GM15510 (cell line): ENCODE data around the gene GNAI1.

ENCODE experiments used
- POLR2A ChIP-seq: IDR thresholded peaks from 3 replicates; pipeline ENCODE4 v1.6.1; 2011; ENCODE audit warnings: borderline replicate concordance; ENCODE audit not compliant: insufficient read length; ENCODE audit errors: extremely low read depth

Gene GNAI1

DNA sequence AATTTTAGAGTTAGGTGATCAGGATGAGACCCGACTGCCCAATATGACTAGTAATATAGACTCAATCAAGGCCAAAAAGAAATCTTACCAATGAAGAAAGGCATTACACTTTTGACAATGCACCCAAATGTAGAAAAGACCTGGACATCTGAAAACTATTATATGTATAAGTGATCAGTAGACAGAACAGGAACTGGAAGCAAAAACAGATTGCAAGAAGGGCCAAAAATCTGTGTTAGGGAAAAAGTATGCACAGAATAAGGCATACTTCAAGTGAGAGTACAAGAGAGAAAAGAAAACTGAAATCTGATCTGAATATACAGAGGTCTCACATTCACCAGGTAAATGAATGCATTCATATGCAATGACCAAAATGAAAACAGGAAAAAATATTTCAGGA lies 107.0 kb downstream of the GNAI1 start:
- TF ChIP-seq POLR2A, result no peak

DNA sequence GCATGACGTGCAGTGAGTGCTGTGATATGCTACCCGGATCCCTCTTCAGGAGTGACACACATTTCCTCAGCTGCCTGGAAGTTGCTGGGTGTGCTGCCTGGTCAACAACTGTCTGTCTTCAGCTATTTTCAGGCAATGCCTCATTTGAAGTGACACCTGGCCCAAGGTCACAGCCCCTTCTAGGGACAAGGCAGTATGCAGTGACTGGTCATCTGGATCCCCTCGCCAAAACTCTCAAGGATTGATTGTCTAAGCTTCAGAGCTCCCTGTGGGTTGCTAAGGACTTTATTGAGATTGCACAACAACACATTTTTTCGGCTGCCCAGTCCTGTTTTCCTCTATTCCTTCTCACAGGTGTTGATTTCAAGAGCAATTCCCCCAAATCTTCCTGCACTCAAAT lies 108.8 kb downstream of the GNAI1 start:
- no peak for TF ChIP-seq POLR2A

DNA sequence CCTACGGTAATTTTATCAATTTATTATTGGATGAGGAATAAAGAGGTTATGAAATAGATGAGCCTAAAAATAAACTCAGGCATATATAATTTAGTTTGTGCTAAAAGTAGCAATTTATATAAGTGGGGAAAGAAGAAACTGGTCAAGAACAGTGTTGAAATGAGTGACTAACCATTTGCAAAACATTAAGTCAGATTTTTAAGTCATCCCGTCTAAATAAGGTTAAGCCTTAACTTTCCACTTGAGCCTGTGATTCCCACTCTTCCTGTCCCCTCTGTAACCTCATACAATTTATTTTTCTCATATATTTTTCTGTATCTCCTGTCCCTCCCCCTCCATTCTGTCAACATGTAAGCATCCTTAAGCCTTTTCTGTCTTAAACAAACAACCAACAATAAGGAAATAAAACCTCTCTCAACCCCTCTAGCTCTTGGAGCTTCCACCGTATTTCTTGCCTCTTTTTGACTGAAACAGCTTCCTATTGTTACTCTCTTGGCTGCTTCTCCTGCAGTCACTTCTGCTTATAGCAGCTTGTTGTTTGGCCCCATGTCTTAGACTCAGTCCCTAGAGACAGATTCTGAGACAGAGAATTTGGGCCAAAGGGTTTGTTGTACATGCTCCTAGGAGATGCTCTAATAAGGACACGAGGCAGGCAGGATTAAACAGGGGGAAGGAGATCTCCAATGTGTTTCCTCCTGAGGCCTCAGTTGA lies 109.7 kb downstream of the GNAI1 start:
- no peak for TF ChIP-seq POLR2A

DNA sequence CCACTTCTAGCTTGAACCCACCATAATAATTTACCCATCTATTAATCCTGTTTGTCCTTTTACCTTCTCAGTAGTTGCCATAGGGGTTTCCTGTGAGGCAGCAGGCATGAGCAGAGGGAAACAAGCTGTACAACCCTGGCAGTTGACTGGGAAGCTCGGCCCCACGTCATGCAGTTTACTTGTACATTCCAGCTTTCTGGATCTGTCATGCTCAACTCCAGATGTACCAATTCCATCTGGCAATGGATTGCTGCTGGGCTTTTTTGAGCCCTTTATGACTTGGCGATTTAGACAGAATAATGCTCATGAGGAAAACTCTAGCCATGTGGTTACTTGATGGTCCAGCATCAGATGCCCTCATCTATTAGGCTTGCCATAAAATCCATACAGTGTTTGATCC lies 112.5 kb downstream of the GNAI1 start:
- TF ChIP-seq POLR2A, result no peak

DNA sequence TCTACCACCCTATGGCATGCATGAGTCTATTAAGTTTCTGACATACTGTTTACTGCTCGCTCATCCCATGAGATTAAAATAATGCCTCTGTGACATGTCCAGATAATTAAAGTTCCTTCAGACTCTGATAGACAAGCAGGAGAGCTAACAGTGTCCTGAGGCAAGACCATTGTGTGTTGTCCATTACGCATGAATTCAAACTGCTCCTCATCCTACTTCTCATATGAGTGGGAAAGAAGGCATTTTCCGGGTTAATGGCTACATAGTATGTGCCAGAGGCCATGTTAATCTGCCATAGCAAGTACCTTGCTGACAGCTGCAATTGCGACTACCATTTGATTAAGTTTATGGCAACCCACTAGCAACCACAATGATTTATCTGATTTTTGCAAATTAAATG lies 113.3 kb downstream of the GNAI1 start:
- no peak for TF ChIP-seq POLR2A

DNA sequence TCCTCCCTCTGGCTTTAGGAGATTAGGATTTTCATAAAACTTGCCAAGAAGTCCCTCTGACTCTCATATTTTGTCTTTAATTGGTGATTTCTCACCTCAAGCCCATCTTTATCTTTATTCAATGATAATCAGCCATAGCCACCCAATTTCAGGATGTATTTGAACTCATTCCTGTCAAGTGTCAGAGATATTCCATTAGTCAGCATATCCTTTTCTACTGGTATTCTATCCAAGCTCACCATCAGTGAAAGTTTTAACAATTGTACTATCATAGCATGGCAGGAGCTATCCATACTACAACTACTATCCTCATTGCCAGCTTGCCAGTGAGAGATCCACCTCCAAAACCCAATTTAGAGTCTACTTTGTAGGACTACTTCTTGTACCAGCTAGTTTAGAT lies 114.6 kb downstream of the GNAI1 start:
- no peak for TF ChIP-seq POLR2A

DNA sequence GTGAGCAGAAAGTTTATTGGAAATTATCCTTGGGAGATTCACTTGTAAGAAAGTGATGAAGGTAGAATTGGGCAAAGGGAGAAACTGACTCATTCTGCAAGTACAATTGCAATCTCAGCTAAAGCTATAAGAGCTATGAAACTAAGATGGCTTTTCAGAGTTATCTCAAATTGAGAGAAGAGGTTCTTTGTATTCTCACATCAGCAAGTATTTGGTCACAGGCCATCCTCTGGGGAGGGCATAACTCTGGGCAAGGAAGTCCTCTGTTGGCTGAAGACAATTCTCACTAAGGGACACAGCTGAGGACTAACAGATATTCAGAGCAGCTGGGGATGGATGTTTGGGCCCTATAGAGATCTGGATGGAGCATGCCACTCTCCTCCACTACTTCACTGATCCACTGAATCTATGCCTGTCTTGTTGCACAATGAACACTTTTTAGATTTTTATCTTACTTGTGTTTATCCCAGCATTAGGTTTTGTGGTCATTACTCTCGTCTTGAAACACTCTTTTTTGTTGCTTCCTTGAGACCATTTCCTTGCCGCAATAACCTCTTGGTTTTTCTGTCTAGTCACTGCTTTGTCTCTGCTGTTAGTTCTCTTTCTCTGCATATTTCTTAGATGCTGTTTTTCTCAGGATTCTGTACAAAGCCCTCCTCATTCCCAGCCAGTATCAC lies 115.1 kb downstream of the GNAI1 start:
- TF ChIP-seq POLR2A, result no peak

DNA sequence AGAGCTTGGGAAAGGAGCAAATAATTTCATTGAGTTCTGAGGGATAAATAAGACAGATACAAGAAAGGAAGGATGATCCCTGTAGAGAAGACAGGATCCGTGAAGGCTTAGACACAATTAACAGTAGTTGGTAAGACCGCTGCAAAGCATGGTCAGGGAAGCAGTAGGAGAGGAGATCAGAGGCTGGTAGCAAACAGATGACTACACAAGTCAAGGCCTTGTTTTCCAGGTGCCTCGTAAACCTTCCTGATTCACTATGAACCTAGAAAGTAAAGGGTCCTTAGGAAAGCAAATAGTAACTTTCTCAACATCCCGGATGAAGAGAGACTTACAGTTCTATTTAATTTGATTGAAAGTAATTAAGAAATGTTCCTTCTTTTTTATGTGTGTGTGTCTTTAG lies 118.6 kb downstream of the GNAI1 start:
- no peak for TF ChIP-seq POLR2A

DNA sequence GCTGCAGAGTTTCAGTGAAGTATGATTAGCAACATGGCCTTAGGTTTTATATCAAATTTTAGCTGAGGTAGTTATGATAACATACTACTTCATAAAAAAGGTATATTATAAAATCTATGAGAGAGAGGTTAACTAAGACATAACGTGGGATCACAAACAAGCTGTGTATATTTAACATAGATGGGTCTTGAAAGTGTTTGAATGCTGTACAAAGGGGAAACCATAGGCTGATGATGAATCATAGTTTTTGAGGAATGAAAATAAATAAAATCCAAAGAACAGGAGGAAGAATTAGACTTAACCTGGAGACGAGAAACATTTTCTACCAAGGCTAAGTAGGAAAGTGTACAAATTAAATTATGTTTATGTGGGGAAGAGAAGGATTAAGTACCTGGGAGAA lies 119.0 kb downstream of the GNAI1 start:
- TF ChIP-seq POLR2A, result no peak

DNA sequence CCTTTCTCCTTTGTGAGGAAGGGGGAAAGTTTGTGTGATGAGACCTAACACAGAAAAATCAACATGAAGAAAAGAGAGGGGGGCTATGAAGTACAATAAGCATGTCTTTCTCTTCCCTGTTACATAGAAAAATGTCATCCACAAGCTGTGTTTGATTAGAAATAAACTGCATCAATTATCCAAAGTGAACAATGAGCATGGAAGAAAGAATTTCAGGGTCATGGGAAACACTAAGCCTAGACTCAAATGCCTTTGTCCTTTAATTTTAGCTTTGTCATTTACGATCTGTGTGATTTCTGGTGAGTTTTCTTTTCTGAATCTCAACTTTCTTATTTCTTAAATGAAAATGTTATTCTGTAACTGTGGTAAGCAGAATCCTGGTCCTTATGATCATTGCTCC lies 121.0 kb downstream of the GNAI1 start:
- no peak for TF ChIP-seq POLR2A

DNA sequence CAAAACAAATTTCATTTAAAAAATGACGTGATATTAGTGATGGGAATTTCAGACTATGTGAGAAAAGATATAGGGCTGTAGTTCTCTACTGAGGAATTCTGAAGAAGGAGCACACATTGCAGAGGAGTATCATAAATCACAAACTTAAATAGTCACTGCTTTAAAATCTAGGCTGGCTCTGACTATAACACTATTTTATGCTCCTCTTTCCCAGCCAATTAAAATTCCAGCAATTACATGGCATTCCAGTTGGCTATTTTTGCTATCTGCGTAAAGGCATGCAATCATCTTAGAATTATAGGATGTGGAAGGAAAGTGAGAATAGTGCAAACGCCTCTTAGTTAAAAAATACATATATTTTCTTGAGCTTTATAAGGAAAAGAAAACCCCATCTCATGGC lies 123.1 kb downstream of the GNAI1 start:
- no peak for TF ChIP-seq POLR2A

DNA sequence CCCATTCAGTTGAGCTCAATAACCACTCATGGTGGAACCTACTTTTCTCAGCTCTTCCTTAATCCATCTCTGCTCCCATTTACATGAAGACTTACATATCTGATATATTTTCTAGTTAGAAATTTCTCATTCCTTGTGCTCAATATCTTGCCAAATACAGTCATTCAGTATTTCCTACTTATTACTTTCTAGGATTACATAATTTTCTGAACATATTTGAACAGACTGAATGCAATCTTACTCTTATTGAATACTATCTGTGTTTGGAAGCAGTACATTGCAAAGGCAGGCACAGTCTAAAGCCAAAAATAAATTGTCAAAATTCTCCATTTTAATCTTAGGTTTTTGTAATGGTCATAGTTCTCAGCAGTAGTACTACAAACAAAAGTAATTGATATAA lies 126.0 kb downstream of the GNAI1 start:
- TF ChIP-seq POLR2A, result no peak

DNA sequence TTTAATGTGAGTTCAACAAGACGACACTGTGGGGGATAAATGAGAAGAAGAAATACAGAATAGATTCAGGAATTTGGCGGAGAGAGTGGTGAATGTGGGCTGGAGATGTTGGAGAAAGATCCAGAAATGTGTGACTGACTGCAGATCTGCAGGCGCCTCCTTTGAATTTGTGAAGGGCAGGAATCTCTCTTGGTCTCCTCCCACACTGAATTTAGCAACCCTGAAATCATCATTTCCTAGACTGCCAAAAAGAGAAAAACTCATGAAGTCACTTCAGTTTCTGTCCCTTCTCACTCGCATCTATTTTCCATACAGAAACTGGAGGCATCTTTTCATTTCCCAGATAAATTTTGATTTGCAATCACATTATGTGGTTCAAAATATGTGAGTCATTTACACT lies 128.7 kb downstream of the GNAI1 start:
- TF ChIP-seq POLR2A, result no peak

DNA sequence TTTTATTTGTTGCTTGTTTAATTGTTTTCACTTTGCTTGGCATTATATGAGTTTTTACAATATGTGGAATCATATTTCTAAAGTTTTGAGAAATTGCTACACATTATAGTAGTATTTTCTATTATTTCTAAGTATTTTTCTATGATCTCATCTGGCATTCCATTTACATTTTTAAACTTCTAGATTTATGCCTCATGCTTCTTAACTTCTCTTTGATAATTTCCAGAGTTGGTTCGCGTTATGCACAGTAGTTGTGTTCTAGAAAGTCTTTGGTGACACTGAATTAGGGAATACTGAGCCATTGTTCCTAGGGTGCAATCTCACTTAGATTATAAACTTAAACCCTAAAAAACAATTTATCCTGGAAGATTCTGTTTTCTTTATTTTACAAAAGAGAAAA lies 129.2 kb downstream of the GNAI1 start:
- TF ChIP-seq POLR2A, result no peak

DNA sequence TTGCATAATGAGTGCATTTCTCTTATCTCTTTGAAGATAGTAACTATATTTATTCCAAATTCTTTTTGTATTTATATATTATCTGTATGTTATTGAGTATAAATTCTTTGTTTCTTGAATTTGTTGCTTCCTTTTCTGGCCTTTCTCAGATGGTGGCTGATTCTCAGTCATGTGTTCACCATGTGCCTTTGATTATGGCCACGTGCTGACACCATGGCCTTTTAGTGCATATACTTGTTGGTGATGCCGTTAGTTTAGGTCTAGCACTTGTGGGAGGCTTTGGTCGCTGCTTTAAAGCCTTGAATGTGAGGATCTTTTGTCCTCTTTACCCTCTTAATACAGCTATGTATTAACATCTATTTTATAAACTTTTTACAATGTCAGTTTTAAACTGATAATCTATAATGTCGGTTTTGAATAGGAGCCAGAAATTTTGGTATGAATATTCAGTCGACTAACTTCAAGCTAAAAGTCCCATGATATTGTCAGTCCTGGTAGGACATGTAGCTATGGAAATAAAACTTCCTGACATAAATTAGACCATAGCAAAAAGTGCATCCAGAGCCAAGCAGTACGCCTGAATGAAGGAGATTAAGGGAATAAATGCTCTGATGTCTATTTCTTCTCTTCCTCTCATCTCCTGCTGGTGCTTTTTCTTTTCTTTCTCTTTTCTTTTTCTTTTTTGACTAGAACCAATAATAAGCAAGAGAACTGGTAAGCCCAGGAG lies 130.3 kb downstream of the GNAI1 start:
- no peak for TF ChIP-seq POLR2A

DNA sequence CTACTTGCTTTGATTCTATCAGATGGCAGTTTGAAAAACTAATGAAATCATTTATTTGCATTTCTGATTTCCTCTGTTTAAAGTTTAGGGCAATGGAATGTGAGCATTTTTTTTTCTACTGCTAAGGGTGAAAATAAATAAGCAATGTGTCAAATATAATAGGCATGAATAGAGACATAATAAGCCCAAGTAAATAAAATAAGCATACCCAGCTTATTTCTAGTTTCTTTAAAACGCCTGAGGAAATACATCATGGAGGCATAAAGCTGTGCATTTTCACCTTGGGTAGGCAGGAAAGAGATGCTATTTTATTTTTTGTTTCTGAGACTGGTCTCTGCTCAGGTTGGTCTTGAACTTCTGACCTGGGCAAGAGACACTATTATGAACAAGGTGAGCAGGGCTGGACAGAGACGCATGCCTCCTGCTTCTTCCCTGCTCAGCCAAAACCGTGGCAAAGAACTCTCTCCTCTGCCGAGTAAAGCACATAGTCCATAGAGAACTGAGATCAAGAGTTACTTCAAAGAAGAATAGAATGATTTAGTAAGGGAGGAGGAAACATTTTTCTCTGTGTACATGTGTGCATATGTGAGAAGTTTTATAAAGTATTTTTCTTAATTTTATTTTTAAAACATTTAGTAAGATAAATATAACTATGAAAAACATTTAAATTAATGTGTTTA lies 138.1 kb downstream of the GNAI1 start:
- TF ChIP-seq POLR2A, result no peak

DNA sequence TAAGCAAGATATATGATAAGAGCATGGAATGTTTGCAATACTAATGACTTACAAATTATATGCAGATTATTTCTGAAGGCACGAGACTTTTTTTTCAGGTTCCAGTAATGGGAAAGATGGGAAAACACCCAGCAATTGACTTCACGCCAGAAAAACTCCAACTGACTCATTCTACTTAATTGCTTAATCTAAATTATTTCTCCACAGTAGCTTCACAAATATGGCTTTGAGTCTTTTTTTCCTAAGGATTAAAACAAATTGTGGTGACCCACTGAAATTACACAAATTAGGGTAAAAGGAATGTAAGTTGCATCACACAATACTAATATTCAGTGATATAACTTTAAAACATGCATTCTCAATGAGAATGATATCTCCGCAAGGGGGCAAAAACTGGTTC lies 138.7 kb downstream of the GNAI1 start:
- TF ChIP-seq POLR2A, result no peak
